NOMO-1 (cell line): ENCODE data around the gene MYO1E.
"Not testable (repeated sequence)": the region's sequence is repeated elsewhere in the genome, so short reads cannot be mapped to it uniquely, and the experiment has no call there.

Source experiments
- DNase-seq, 2 experiments: peaks; one replicate each; lab custom pipeline; 2025; ENCODE audit not compliant: unreplicated experiment in 2 of 2; lab: John Stamatoyannopoulos, UW

MYO1E gene

DNA sequence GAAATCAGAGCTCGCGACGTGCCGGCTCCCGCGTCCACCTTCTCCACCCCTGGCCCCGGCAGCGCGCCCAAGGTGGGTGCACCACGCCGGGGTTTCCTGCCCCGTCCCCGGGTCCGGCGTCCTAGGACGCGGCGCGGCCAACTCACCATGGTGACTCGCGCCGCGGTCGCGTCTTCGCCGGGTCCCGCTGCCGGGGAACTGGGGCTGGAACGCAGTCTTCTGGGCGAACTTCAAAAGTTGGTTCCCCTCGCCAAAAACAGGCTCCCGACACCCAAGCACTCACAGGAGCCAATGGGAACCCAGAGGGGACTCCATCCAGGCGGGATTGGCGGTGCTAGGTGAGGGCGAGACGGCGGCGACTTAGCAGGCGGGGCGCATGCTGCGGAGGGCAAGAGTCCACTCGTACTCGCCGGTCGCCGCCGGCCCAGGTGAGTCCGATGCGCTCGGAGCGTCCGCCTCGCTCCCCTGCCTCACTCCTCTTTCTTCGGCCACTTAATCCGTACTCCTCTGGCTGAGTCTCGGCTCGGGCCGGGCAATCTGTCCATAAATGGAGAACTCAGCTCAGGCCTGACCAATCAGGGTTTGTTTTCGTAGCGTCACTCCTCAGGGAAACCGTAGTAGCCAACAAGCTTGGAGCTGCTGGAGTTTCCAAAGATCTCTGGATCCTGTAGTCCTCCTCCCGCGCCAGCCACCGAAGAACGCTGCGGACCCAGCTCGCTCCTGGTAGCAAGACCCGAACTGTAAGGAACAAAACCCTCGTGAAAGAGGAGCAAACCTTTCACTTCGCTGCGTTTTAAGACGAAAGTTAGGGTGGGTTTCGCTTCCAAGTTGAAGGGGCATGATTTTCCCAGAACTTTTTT lies at the start of gene MYO1E:
Gene MYO1E (minus strand): TSS at position 520 of the 860 bp plus-strand sequence. CDS start 371 bp downstream, at position 149.
- DNase-seq: peak; percentile 45 to 69

DNA sequence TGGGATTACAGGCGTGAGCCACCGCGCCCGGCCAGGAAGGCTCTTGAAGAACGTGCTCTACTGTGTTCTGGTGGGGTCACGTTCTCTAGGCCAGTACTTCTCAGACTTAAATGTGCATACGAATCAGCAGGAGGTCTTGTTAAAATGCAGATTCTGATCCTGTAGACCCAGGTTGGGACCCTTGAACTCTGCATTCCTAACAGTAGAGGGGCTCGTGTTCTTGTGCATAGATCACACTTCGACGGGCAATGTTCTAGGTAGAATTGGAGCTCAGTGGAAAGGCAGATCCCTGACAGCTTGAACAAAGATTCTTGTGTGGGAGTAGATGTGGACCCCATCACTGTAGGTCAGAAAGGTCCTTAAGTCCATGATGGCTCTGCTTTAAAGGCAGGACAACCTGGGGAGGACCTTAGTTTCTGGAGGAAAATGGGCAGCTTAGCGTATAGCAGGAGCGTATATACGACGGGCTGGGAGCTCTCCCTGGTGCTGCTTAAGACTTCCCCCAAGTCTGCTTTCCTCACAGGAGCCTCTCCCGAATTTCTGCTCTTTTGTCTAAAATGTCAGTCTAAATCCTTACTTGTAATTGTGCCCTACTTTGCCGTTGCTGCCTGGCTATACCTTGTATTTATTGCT lies 48.4 kb upstream of the MYO1E start:
- no peak for DNase-seq

DNA sequence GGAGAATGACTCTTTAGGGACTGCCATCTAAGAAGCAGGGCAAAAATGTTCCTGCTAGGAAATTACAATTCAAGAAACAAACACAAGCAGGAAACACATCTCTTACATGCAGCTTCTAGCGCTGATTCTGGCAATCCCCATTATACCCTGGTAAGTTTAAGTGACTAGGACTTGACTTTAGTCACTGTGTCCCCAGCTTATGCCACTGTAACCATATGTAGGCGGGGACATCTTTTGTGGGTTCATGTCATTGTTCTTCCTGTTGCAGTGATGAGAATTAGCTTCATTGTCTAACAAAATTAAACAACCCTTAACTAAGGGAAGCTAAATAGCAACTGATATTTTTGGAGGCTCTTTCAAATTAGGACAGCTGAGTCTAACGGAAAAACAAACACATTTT lies 47.4 kb upstream of the MYO1E start:
- DNase-seq: no peak

DNA sequence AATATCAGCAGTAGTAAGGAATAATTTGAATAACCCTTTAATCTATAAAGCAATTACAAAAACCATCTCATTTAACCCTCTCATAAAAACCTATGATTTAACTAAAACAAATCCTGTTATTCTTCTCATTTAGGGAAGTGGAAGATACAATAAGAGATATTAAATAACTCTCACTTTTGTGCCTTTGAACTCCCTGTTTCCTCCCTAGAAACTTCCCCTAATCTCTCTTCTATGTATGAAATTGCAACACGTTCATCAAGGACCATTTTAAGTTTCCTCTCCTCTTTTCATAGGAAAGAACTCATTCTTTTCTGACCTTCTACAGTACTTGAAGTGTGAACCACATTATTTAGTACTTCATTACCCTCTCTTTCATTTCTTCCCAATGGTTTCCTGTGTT lies 46.5 kb upstream of the MYO1E start:
- peak in 1 of 2 experiments; percentile 43 for DNase-seq

DNA sequence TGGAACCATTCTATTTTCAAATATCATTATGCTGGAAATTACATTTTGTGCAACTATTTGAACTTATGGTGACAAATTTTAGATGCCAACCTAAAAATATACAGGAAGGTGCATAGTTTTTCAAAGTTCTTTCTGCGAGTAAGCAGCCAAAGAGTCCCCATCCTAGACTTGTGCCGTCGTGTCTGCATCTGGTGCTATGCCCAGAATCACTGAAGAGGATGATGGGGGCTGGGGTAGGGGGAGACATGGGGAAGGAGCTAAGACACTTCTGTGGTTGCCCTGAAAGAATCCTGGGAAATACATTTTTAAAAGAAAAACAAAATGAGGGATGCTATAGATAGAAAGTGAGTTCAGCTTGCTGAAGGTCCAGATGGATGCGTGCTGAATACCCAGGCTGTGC lies 44.1 kb upstream of the MYO1E start:
- no peak for DNase-seq

DNA sequence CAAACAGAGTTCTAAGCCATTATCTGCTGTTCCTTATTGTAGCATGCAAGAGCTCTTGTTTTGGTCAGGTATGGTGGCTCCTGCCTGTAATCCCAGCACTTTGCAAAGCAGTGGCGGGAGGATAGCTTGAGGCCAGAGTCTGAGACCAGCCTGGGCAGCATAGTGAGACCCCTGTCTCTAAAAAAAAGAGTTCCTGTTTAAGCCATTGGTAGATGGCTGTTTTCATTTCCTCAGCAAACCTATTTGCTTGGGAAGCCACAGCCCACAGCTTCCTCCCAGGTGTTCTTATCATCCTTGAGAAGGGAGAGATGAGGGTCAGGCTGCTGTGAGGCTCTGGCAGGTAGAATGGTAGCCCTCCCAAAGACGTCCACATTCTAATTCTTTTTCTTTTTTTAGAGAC lies 40.9 kb upstream of the MYO1E start:
- no peak for DNase-seq

DNA sequence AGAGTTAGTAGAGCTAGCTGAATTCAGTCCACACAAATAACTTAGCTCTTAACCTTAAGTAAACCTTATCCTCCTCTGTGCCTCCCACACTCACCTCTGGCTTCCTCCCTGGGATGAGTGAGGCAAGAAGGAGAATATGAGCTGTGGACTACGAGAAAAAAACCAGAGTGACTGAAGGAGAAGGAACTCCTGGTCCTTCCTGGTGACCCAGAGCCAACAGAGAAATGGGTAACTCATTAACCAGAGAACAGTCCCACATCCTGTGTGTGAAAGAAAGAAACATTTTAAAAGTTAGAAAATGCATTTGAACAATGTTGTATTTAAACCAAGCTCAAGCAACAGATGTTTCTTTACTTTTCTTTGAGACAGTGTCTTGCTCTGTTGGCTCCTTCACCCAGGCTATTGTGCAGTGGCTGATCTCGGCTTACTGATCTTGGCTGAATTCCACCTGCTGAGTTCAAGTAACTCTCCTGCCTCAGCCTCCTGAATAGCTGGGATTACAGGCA lies 37.8 kb upstream of the MYO1E start:
- DNase-seq: peak in 1 of 2 experiments; percentile 62

DNA sequence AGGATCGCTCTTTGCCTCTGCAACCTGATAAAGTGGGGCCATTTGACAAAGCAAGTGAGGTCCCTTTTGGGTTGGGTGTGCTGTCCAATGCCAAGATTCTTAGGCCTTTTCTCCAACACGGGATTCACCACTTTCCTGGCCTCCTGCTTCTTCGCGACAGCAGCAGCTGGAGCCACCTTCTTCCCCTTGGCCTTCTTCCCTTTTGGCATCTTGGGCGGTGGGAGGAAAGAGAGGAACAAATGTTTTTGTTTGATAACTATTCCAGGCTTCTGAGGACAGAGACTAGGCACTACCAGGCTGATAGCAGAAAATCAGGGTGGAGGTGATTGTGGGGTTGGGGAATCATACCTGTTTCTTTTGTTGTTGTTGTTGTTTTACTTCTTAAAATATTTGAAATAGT lies 35.3 kb upstream of the MYO1E start:
- DNase-seq: no peak

DNA sequence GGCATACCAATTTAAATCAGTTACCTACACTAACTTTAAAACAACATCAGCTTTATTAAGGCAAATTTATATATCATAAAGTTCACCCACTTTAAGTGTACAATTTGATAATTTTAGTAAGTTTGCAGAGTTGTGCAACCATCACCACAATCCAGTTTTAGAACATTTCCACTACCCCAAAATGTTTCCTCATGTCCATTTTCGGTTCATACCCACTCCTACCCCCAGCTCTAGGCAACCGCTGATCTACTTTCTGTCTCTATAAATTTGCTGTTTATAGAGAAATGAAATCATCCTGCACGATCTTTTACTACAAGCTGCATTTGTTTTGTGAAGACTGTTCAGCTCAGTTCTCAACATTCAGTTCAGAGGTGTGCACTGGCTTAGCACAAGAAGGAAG lies 33.8 kb upstream of the MYO1E start:
- peak; percentile 91 to 94 for DNase-seq

DNA sequence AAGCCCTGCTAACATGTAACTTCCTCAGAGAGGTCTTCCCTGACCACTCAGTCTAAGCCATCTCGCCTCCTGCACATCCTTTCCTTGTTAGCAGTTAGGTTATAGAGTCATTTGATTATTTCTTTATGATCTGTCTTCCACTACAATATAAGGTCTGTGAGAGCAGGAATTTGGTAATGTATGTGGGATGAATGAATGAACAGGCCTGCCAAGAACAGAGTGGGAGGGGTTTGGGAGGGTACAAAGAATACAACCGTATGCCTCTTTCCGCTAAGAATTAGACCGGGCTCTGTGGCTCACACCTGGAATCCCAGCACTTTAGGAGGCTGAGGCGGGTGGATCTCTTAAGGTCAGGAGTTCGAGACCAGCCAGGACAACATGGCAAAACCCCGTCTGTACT lies 32.4 kb upstream of the MYO1E start:
- no peak for DNase-seq

DNA sequence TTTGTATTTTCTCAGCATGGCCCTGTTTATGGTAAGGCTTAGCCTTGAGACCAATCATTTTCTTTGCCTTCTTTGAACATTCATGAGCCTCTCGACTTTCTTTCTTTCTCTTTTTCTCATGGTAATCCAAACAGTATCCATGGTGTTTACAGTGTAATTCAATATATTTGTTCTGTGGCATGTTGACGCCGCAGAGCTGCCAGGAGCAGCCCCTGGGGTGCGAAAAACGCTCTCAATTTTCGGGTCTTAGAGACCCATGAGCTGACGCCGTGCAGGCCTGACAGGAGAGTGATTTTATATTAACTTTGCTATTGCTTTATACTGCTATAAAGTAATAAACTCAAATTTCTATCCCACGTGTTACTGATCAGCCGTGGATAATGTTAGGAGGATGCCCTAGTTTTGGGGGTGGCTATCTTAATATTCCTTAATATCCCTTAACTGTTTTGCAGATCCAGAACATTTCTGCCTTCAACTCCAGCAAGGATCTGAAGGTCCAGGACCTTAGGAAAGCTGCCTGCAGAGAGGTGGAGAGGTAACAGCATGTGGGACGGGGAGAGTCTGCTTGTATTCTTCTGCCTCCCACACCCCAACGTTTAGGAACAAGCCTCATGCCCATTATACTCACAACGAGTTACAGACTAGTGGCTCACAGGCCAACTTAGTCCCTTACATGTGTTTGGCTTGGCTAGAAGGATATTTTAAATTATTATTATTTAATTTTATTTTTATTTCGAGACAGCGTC lies 29.3 kb upstream of the MYO1E start:
- no peak for DNase-seq

DNA sequence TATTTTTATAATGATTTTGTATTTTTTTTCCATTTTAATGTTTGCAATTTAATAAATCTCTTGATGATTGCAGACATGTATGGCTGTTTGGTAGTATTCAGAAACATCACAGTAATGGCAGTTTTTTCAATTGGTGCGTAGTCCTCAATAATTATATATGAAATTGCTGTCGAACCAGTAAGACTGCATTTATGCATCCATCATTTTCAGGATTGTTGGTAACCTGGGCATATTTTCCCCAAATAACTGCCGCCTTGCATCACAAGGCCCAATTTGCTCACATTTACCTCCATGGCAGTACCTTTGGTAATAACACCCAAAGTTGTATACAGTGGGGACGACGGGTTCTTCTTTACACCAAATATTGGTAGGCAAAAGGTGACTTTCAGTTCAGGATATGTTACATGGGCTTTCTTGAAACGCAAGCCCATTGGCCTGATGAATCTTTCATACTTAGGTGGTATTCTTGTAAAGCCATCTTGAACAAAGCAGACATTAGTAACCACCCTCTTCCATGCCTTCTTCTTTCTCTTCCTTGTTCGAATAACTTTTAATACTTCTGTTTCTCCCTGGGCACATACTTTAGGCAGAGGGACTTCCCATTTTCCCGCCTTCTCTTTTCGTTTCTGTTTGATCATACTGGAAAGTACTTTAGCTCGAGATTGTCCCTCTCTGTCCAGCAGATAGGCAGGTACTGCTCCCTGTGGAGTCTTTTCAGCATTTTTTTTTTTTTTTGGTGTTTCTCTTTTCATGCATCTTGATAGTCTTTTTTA lies 28.6 kb upstream of the MYO1E start:
- DNase-seq: not testable (repeated sequence)

DNA sequence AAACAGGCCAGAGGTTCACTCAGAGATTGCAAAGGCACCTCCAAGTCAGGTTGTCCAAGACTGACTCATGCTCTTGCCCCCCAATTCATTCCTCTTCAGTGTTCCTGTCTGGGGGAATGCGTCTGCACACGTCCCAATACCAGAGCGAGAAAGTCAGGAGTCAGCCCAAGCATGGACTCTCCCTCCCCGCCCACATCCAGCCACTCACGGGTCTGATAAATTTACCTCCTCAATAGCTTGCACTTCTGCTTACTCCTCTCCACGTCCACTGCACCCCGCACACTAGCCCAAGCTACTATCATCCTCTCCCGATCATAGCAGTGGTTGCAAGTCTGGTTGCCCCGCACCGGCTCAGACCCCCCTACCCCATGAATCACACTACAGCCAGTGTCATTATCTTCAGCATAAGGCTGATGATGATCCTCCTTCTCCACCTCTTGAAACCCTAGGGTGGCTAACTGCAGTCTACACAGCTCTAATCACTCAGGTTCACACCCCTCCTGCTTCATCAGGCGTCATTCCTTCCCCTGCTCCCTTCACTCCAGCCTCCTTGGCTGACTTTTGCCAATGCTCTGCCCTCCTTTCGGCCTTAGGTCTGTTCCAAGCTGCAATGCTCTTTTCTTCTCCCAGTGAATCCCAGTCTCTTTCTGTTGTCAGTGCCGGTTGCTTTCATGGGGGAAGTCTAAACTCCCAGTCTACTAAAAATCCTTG lies 27.6 kb upstream of the MYO1E start:
- no peak for DNase-seq

DNA sequence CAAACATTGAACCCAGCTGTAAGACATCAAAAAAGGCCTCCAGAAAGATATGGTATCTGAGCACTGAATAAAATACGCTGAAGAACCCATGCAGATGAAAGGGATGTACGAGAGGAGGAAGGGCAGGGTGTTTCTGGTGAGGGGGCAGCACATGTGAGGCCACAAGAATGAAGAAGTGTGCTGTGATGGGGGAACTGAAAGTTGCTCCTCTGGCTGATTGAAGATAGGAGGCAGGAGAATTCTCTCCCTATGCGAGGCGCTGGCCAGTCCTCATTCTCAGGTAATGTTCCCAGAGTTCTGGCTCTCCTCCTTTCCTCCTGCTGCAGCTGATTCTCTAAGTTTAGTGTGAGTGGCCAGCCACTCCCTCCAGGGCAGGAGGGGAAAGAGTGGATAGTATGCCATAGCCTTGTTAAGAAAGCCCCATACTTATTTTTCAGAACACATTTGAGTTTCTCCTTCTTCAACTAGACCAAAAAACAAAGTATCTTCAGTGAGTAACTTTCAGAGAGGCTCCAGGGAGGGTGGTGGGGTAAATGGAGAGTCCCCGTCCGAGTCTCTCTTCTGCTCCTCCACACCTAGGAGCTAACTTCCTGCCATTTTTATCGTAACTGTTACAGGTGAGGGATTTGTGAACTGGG lies 26.9 kb upstream of the MYO1E start:
- DNase-seq: peak; percentile 92 to 94

DNA sequence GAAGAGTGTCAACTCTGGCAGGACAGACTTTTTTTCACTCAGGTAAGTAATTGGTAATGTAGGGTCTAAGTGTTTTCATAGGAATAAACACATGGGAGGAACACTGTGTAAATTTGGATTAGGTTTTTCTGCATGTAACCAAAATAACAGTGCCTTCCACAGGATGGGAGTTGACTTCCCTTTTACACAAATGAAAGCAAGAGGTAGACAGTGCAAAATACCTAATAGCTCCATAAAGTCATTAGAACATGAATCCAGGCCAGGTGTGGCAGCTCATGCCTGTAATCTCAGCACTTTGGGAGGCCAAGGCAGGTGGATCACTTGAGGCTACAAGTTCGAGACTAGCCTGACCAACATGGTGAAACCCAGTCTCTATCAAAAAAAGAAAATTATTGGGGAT lies 25.5 kb upstream of the MYO1E start:
- DNase-seq: no peak

DNA sequence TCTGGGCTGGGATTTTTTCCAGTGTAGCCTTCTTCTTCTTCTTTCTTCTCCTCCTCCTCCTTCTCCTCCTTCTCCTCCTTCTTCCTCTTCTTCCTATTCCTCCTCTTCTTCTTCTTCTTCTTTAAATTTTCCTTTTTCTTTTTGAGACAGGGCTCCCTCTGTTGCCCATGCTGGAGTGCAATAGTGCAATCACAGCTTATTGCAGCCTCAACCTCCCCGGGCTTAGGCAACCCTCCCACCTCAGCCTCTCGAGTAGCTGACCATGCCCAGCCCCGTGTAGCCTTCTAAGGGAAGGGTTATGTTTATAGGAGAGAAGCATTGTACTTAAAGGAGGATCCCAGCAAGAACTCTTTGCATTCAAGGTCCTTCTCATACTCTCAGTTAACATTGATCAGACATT lies 24.0 kb upstream of the MYO1E start:
- no peak for DNase-seq

DNA sequence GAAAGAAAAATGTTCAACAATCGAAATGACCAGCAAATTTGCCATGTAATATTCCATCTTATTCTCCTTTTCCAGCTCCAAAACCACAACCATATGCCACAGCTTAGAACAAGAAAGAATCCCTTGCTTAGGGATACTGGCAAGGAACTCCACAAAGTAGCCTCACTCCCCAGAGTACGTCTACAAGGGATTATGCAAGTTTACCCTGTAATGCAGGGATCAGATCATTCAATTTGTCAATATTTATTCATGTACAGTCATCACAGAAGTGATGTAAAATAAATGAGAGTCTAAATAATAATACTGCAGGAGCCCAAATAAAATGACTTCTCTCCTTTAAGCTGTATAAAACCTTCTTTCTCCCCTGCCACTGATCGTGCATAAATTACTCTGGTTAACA lies 23.5 kb upstream of the MYO1E start:
- no peak for DNase-seq

DNA sequence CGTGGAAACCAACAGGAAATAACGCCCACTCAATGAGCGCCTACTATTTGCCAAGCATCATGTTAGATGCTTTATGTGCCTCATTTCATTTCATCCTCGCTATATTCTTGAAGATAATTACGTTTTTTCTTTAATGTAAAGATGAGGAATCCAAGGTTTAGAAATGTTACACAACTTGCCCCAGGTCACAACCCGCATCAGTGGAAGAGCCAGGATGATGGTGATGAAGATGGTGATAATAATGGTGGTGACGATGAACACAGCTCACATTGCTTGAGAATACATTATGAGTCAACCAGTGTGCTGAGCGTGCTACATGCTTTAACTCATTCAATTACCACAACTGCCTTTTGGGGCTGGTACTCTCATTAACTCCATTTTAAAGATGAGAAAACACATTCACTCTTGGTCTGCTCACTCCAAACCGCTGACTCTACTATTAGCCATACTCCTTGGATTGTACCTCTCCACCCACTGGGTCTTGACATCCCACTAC lies 21.5 kb upstream of the MYO1E start:
- DNase-seq: no peak

DNA sequence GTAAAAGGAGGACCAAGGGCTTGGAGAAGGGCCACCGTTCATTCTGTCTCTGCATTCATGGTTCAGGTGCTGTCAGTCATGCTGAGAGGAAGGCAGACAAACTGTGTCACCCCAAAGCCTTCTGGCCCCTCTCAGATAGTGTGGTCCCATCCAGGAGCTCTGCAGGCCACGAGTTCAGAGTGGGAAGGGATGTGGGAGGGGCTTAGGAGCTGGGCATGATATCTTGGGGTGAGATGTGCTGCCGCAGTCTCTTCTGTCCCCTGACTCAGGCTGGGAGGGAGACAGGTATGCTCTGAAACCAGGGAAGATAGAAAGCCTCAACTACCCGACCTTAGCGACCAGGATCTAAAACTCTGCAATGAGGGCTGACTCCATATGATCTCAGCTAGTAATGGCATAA lies 19.6 kb upstream of the MYO1E start:
- DNase-seq: no peak
